Heart left ventricle (tissue), 13 donors: Measurements from ENCODE around the gene CSNK1G1.

Experiments used
- POLR2A ChIP-seq, 2 donors: fragments of 450-650 bp; IDR thresholded peaks; one replicate each; pipeline ENCODE4 v1.6.1; 2017; ENCODE audit warnings: antibody characterized with exemption in 2 of 2, mild to moderate bottlenecking in 2 of 2, moderate library complexity in 2 of 2
- TF ChIP-seq, protein P1 (sequence below), 12 donors: fragments of 200-600 bp; sonication (generic) in 4 of 12; IDR thresholded peaks; one replicate each; pipeline versions ENCODE4 v1.5.0 to v1.8.0; 2018 to 2022; ENCODE audit warnings: antibody characterized with exemption in 12 of 12, mild to moderate bottlenecking in 5 of 12
- donor health status: ischemic (EF 13 %, LVEDD 7.1; RV severe dilation, severe dysfunction).
- donor health status: DM: no; HTN: yes; CAD: no.
- donor health status: DM: no; HTN: no; CAD: no.
- donor health status: ischemic (EF 25% LVEDD 6.9; RV normal size, moderate dysfunction).
- donor health status: ischemic (EF 25% LVEDD 5.7; RV mildly dilated, moderate dysfunction).
- donor health status: ischemic (EF 35%, LVEDD 5.7; RV mildly dilated, moderate dysfunction).
- donor health status: nonischemic (EF 11% LVEDD 7.7; RV severe dilation, severe dysfunction).
- donor health status: DM: yes; HTN: yes; CAD: no.
- donor health status: PGD.
- donor health status: ischemic (EF 29% LVEDD 5.4; RV normal size, mild dysfunction).
- donor health status: nonischemic (EF 23%, LVEDD 6.1; RV moderate dilation, normal function).

DNA sequence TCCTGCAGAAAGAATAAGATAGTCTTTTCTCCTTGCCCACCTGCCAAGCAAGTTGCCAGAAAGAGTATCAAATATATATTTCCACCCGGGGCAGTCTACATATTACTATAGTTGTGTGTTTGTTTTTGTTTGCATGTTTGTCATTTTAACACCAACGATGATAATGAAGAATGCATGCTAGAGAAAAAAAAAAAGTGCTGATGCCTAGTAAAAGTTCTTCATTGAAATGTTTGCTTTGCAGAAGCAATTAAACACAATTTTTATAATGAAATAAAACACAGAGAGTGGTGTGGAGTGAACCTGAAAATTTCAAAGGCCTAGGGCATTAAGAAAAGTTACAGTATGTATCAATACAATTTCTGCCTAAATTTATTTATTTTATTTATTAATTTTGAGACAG is 27.8 kb upstream of the CSNK1G1 start:
- TF ChIP-seq, protein P1, sequence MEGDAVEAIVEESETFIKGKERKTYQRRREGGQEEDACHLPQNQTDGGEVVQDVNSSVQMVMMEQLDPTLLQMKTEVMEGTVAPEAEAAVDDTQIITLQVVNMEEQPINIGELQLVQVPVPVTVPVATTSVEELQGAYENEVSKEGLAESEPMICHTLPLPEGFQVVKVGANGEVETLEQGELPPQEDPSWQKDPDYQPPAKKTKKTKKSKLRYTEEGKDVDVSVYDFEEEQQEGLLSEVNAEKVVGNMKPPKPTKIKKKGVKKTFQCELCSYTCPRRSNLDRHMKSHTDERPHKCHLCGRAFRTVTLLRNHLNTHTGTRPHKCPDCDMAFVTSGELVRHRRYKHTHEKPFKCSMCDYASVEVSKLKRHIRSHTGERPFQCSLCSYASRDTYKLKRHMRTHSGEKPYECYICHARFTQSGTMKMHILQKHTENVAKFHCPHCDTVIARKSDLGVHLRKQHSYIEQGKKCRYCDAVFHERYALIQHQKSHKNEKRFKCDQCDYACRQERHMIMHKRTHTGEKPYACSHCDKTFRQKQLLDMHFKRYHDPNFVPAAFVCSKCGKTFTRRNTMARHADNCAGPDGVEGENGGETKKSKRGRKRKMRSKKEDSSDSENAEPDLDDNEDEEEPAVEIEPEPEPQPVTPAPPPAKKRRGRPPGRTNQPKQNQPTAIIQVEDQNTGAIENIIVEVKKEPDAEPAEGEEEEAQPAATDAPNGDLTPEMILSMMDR (IDR thresholded peaks at IDR 0.05): no peak
- no peak for TF ChIP-seq POLR2A (IDR thresholded peaks at IDR 0.05)
